ENCODE data around the gene AUTS2.
"Not testable (repeated sequence)": the region's sequence is repeated elsewhere in the genome, so short reads cannot be mapped to it uniquely, and the experiment has no call there.

Gene AUTS2

DNA sequence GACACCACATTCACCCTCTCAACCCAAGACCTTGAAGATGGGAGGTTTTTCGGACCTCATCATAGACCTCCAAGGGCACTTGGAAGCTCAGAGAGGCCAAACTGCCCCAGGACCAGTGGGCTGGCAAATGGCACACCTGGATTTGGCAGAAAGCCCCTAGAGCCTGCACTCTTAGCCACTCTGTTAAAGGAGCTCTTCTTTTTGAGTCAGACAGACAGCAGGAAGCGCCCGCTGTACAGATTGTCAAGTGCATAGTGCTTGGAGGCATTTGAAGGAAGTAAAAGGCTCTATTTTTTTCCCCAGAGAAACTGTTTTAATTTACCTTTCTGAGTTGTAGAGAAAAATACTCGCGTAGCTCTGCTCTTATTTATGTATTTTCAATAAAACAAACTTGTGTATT lies 1125.1 kb downstream of the AUTS2 start:
- TF ChIP-seq, protein P1, sequence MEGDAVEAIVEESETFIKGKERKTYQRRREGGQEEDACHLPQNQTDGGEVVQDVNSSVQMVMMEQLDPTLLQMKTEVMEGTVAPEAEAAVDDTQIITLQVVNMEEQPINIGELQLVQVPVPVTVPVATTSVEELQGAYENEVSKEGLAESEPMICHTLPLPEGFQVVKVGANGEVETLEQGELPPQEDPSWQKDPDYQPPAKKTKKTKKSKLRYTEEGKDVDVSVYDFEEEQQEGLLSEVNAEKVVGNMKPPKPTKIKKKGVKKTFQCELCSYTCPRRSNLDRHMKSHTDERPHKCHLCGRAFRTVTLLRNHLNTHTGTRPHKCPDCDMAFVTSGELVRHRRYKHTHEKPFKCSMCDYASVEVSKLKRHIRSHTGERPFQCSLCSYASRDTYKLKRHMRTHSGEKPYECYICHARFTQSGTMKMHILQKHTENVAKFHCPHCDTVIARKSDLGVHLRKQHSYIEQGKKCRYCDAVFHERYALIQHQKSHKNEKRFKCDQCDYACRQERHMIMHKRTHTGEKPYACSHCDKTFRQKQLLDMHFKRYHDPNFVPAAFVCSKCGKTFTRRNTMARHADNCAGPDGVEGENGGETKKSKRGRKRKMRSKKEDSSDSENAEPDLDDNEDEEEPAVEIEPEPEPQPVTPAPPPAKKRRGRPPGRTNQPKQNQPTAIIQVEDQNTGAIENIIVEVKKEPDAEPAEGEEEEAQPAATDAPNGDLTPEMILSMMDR (IDR thresholded peaks at IDR 0.05; ENCODE audit: low read depth, low read length, missing control alignments) = no peak
- H3K4me3 ChIP-seq (replicated peaks; ENCODE audit: low read depth, low read length) = no peak overlapping the region
- no peak for DNase-seq (ENCODE audit: extremely low read depth, low read depth)

DNA sequence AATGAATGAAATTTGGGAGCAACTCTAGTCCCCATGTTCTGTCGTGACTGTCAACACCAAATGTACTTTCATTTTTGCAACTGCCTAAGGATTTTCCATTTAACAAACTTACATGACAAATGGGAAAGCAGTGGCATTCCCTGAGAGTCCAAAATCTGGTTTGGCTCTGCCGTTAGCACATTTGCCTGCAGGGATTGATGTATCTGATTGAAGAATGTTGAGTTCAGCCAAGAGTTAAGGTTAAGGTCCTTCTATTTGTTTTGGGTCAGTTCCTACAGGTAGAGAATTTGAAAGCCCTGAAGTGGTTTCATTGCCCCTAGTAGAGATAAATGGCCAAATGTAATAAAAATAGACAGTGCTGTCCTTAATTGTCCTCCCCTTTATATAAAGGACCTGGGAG lies 1127.2 kb downstream of the AUTS2 start:
- TF ChIP-seq, protein P1 (IDR thresholded peaks at IDR 0.05; ENCODE audit: low read depth, low read length, missing control alignments) = no peak
- no peak for DNase-seq (ENCODE audit: extremely low read depth, low read depth)

DNA sequence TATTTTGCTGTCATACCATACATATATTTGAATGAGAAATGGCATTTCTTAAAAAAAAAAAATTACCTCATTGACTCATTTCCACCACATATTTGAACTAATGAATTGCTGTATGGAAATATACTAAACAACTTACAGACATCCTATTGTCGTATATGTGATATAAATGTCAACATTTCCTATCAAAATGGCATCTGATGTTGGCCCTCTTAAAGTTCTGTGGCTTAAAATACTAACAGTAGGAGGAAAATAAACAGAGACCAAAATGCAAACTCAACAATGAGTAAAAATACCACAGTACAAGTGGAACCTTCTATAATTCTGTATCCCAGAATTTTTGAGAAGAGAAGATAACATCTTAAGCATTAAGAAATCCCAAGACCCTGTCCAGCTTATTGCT lies 1128.0 kb downstream of the AUTS2 start:
- TF ChIP-seq, protein P1 (IDR thresholded peaks at IDR 0.05; ENCODE audit: low read depth, low read length, missing control alignments) = no peak
- DNase-seq (ENCODE audit: extremely low read depth, low read depth) = no peak
- no peak overlapping the region for H3K4me3 ChIP-seq (replicated peaks; ENCODE audit: low read depth, low read length)

More for the DNA sequence above, 1127.2 kb downstream of the AUTS2 start:
- no peak overlapping the region for H3K4me3 ChIP-seq (replicated peaks; ENCODE audit: low read depth, low read length)

DNA sequence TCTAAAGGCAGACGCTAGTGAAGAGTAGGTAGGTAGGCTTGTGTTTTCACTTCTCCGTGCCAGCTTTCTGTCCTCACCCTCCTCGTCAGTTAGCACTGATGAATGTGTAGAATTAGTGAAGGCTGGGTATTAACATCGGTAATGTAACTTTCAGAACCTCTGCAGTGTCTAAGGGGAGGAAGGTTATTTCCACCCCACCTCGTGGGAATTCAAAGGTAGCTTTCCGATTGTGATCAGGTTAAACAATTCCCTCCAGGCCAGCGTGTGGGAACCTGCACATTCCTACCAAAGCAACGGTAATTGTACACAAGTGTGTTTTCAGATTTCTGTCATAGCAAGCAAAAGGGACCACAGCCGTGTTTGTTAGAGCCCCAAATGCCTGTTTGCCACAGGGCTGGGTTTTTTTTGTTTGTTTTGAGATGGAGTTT lies 1128.7 kb downstream of the AUTS2 start:
- TF ChIP-seq, protein P1 (IDR thresholded peaks at IDR 0.05; ENCODE audit: low read depth, low read length, missing control alignments) = no peak
- no peak overlapping the region for H3K4me3 ChIP-seq (replicated peaks; ENCODE audit: low read depth, low read length)
- no peak for DNase-seq (ENCODE audit: extremely low read depth, low read depth)

DNA sequence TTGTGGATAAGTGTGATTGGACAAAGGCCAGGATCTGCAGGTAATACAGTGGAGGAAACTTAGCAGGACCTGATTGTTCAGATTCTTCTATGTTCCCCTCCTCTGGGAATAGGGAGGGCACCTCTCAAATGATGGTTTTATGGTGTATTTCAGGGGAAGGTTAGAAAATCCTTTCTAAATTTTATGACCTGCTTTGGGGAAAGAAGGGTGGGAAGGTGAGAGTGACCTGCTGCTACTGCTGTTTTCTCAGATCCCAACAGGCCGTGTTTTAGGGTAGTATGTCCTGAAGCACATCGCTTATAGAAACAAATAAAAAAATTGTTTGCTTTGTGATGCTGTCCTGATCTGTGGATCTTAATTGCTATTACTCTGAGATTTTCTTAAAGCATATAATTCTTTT lies 1129.6 kb downstream of the AUTS2 start:
- DNase-seq (ENCODE audit: extremely low read depth, low read depth) = no peak
- no peak overlapping the region for H3K4me3 ChIP-seq (replicated peaks; ENCODE audit: low read depth, low read length)
- TF ChIP-seq, protein P1 (IDR thresholded peaks at IDR 0.05; ENCODE audit: low read depth, low read length, missing control alignments) = no peak

DNA sequence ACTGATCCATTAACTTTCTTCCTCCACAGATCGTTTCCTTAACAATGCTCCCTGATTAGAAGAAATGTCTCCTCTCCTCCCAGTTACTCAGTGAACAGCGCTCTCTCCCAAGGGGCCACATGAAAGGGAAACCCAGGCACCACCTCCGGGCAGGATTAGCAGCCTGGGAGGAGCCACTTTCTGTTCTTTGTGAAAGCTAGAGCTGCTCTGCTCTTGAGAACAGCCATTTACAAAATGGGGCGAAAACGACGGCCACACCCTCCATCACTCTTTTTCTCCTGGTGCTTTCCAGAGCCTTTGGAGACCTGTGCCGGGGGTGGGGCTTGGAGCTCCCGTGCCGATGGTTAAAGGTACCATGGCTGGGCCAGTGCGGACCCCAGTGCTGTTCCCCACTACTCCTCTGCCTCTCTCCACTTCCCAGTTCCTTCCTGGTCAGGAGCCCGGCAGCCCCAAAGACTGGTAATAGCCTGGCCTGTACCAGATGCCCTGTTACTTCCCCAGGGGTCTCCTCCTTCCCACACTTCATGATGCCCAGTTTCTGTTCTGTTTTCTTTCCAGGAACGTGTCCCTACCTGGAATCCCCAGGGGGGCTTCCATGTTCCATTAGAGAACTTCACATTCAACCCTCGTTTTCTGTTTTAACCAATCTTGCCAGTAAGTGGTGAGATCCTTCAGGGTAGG lies 1130.7 kb downstream of the AUTS2 start:
- H3K4me3 ChIP-seq (replicated peaks; ENCODE audit: low read depth, low read length) = no peak overlapping the region
- TF ChIP-seq, protein P1 (IDR thresholded peaks at IDR 0.05; ENCODE audit: low read depth, low read length, missing control alignments) = no peak
- no peak for DNase-seq (ENCODE audit: extremely low read depth, low read depth)

DNA sequence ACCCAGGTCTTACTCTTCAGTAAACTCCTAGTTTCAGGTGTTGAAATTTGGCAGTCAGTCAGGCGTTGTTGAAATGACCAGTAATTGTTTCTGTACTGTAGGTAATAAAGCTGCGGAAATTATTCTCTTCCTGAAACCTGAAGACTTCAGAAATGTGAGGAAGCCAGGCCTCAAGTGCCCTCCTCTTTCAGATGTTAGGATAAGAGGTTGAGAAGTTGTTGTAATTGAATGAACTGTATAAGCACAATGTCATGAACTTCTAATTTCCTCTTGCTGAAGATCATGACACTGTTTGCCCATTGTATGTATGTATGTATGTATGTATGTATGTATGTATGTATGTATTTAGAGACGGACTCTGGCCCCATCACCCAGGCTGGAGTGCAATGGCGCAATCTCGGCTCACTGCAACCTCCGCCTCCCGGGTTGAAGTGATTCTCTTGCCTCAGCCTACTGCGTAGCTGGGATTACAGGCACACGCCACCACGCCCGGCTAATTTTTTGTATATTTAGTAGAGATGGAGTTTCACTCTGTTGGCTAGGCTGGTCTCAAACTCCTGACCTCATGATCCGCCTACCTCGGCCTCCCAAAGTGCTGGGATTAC lies 1131.4 kb downstream of the AUTS2 start:
- not testable (repeated sequence) for DNase-seq (ENCODE audit: extremely low read depth, low read depth)

More for the DNA sequence above, 1131.4 kb downstream of the AUTS2 start:
- not testable (repeated sequence) for H3K4me3 ChIP-seq (replicated peaks; ENCODE audit: low read depth, low read length)

Data from HFF-Myc (cell line).